SK-N-SH treated with all-trans-retinoic acid at 6 μM for 48 hours (cell line): ENCODE data around the gene TSC1.

Experiments
- ZC3H10 ChIP-seq: fragments of 250-450 bp; sonication (Bioruptor Pico); IDR thresholded peaks from 2 replicates; pipeline ENCODE4 v1.5.1; 2021; ENCODE audit warnings: mild to moderate bottlenecking, moderate library complexity
- ZNF8 ChIP-seq: fragments of 450-650 bp; formaldehyde crosslinking; IDR thresholded peaks from 2 replicates; pipeline ENCODE4 v1.5.0; 2020; ENCODE audit warnings: mild to moderate bottlenecking, moderate library complexity

- TF ChIP-seq ZNF8 (CRISPR knock-in tag) (no peak), ZC3H10 (CRISPR knock-in tag) (no peak)
These were observed 5.2 kb downstream of the TSC1 start for GRCh38 chr9:132939169-132939568.
